Measurements from ENCODE around the gene BCAP31. TPM values are rescaled to one million over a fixed set of nuclear protein-coding genes. Genes with fewer than 3 reads are reported as not detected.
"Not testable (repeated sequence)": the region's sequence is repeated elsewhere in the genome, so short reads cannot be mapped to it uniquely, and the experiment has no call there.

The BCAP31 gene
- total RNA-seq, 2 donors from 2014 or later, result 129 to 133 TPM

DNA sequence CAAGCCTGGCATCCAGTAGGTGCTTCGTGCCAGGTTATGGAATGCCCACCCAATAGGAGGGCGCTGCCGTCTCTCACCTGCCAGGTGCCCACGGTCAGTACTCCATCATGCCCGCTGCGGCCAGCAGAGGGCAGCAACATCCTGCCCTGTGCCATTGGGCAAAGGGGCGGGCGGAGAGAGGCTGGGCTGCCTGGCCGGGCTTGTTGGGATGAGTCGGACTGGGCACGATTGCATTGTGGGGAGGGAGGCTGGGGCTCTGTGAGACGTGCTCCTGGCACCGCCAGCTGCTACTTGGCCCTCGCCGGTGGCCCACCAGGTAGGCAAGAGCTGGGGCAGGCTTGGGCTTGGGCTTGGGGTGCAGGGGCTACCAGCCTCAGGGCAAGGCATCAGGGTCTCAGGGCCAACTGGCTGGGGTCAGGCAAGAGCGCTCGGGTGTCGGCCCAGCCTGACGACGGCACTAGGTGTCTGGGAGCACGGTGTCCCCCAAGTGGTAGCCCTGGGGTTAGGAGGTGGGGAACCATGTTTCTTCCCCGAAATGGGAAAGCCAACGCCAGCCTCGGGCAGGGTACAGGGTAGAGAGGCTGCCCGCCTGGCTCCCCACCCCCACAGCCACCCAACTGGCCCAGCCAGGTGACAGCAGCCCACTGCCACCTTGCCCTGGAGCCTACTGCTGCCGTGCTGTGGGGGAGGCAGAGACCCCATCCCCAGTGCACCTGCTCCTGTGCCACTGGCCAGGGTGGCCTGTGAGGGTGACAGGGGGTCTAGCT is 40.0 kb upstream of the BCAP31 start, which contains the start of gene PLXNB3:
Gene PLXNB3, plus strand, starts transcription at position 261 of the 767 bp plus-strand sequence. CDS start 1,287 bp downstream, outside the sequence.
- peak; percentile 93 for DNase-seq (ENCODE audit: low spot score)
- intact Hi-C loops (cut with DNase I), result loop anchor here in 1 of 2 donors (2.0 kb wide), 1 partner anchor 189 kb away; no protein-coding TSS in a partner anchor

DNA sequence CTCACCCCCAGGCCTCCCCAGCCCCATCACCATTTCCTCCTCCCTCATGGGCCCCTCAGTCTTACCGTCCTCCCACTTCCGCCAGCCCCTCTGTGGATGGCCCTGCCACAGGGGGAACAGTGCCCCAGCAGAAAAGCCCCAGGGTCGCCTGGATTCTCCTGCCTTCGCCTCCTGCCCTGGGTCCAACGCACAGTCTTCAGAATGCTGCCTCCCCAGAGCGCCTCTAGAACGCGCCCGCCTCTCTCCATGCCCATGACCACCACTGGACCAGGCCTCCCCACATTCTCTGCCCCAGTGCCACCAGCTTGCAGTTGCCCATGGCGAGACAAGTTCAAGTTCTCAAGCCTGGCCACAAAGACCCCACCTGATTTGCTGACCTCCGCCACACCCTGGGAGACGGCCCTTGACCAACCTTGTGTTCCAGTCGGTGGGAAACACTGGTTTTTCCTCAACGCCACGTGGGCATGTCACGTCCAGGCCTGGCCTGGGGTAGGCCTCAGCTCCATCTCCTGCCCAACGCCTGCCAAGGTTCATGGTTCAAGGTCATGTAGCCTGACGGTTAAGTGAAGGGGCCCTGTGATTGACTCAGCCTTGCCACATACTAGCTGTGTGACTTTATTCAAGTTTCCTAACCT is 39.2 kb upstream of the BCAP31 start:
- intact Hi-C loops (cut with DNase I), result no loop called here
- DNase-seq (ENCODE audit: low spot score), result no peak

DNA sequence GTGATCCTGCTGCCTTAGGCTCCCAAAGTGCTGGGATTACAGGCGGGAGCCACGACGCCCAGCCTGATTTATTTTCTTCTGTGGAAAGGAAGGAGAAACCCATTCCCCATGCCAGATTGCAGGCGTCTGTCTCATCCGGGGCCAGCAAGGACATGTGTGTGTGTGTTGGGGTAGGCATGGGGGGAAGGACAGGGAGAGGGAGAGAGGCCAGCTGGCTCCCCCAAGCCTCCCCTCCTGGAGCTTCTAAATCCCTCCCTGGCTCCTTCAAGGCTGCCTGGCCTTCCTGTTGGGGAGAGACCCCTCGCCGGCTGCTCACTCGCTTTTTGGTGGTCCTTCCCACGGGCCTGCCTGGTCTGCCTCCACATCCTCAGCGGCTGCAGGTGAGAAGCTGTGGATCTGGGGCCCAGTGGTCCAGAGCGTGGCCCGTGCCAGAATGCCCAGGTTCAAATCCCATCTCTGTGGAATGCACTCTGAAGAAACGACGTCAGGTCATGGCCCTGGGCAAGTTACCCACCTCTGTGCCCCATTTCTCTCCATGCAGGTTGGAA is 38.5 kb upstream of the BCAP31 start:
- no peak for DNase-seq (ENCODE audit: low spot score)
- intact Hi-C loops (cut with DNase I), result no loop called here

DNA sequence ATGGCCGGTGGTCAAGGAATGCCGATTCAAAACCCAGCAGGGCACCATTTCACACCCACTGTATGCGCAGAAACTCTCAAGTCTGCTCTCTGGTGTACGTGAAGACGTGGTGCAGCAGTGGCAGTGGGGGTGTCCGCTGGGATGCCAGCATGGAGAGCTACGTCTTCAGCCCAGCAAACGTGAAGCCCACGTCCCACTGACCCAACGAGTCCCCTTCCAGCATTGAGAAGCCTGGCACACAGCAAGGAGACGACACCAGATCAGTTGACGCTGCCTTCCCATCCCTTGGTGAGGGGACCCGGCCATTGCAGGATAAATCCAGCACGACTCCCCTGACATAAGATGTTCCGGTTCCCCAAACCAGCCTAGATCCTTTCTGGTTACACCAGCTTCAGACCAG is 37.7 kb upstream of the BCAP31 start:
- DNase-seq (ENCODE audit: low spot score), result no peak
- intact Hi-C loops (cut with DNase I), result no loop called here

DNA sequence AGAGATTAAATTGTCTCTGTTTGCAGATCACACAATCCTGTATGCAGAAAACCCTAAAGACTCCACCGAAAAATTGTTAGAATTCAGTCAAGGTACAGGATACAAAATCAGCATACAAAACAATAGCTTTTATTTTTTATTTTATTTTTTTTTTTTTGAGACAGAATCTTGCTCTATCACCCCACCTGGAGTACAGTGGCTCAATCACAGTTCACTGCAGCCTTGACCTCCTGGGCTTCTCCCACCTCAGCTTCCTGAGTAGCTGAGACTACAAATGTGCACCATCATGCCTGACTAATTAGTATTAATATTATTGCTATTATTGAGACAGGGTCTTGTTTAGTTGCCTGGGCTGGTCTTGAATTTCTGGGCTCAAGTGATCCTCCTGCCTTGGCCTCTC is 30.9 kb upstream of the BCAP31 start:
- intact Hi-C loops (cut with DNase I), result no loop called here
- no peak for DNase-seq (ENCODE audit: low spot score)

DNA sequence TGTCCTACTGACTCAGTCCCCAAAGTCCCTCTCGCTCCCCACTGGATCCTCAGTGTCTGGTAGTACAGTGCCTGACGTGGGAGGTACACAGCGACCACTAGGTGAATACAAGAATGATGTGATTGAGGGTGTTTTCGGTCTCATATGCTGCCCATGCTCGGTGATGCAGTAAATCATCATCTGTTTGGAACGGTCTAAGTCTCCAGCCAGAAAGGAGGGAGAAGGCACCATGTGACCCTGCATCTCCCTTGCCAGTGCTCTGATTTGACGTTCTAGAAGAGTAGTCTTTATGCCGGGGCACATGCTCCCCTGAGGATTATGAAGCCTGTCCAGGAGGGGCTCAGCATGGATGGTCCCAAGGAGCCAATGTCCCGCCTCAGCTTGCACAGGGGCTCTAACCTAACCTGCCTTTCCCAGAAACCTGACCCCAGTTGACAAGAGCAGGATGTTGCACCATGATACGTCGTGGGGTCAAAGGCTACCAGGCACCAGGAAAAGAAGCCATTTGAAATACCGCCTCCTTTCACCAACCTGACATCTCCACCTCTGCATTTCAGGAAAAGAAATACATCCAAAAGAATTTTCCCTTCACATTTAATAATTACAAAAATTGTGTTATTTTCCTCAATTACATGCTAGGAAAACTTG is 26.1 kb upstream of the BCAP31 start:
- DNase-seq (ENCODE audit: low spot score), result no peak
- intact Hi-C loops (cut with DNase I), result no loop called here

DNA sequence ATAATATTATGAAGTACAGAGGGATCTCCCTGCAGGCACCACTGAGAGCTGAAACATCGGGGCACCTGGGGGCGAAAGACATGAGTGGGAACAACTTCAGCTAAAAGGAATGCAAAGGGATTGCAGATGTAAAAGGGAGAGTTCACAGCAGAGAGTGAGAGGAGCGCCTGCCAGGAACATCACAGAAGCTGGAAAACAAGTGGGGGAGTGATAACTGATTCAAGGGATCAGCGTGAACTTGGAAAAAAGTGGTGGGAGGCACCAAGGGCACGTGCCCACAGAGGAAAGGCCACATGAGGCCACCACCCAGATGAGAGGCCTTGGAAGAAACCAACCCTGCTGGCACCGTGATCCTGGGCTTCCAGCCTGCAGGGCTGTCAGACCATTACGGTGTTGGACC is 24.8 kb upstream of the BCAP31 start:
- intact Hi-C loops (cut with DNase I); DNase-seq (ENCODE audit: low spot score): not testable (repeated sequence)

DNA sequence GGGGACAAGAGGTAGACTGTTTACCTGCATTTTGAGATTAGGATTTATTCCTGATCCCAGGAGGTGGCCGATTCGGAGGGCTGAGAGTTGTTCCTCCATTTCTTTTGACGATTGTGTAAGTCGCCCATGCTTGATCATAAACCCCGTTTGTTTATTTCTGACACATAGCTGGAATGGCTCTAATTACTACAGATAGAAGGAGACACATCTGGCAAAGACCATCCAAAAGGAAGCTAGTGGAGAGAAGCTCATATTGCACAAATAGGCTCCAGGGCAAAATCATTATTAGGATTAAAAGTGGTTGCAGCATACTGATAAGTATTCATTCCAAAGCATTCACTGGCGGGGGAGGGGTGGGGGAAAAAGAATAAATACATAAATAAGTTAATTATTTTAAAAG is 22.8 kb upstream of the BCAP31 start:
- DNase-seq (ENCODE audit: low spot score); intact Hi-C loops (cut with DNase I): not testable (repeated sequence)

DNA sequence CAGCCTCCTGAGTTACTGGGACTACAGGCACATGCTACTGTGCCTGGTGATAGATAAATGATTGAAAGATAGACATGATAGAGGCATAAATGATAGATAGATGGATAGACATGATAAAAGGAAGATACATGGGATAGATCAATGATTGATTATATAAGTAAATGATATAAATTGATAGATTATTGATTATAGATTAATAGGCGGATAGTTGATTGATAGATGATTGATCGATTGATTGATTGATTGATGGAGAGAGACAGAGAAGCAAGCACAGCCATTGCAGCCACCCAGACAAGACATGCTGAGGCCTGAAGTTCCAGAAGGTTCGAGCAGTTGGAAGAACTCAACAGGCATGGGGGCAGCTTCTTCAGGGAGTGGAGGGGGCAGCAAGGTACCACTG is 22.2 kb upstream of the BCAP31 start:
- intact Hi-C loops (cut with DNase I), result no loop called here
- DNase-seq (ENCODE audit: low spot score), result no peak

DNA sequence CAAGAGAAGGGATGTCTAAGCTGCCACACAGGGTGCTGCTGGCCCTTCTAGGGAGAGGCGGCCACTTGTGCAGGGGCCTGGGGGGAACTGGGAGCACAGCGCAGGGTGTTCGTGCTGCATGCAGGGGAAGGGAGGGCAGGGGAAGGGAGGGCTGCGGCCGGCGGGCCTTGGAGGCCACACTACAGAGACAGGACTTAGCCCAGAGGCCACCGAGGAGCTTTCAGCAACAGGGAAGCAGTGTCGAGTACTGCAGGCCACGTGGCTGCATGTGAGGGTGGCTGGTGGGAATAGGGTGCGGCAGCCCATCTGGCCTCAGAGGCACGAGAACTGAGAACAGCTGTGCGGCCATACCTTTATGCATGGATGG is 20.9 kb upstream of the BCAP31 start:
- DNase-seq (ENCODE audit: low spot score); intact Hi-C loops (cut with DNase I): not testable (repeated sequence)

DNA sequence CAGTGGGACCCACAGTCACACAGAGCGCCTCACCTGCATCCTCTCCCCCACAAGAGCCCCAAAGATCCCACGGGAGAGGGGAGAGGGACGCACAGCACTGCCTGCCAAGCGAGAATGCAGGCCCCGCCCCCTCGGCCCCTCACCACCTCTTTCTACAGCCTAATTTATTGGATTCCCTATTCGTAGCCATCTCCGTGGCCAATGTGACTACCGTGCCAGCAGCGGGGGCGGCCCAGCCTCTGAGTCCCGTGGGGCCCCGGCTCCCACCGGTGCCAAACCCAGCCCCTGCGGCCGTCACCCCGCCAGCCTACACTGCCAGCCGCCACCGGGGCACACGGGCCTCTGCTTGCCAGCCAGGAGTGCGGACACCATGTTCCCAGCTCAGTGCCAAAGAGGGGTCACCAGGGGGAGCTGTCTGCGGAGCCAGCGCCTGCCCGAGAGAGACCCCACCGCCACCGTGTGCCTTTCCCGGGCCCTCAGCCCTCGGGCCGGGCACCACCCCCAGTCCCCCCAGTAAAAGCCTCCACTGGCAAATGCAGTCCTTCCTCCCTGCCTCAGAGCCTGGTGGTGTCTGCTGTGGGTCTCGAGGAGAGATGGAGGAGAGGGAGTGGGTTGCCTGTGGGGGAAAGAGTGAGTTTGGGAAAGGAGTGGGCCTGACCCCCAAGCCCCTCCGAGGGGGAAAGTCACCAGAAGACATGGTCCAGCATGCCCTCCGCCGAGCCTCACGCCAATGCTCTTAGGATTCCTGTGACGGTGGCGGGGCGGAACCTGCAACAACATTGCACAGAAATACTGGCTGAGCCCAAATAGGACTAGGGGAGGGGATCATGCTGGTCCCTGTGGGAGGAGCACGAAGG is 20.3 kb upstream of the BCAP31 start:
- intact Hi-C loops (cut with DNase I), result no loop called here
- DNase-seq (ENCODE audit: low spot score), result no peak

DNA sequence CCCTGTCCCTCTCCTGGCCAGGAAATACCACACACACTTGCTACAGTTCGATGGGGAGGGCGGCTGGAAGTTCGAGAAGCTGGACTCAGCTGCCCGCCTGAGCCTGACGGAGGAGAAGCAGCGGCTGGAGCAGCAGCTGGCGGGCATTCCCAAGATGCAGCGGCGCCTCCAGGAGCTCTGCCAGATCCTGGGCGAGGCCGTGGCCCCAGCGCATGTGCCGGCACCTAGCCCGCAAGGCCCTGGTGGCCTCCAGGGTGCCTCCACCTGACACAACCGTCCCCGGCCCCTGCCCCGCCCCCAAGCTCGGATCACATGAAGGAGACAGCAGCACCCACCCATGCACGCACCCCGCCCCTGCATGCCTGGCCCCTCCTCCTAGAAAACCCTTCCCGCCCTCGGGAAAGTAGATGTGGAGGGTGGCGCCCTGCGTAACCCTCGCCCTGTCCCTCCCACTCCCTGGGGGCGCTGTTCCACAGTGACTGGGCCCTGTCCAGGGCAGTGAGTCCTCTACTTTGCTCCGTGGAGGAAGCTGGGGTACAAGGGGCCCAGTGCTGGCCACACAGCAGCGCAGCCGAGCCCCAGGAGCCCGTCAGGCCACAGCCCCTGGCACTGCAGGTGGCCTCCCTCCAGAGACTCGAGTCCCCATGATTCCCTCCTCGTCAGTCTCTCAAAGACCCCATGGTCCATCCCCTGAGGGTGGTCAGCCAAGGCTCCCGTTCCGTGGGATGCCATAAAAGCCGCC is 19.5 kb upstream of the BCAP31 start:
- intact Hi-C loops (cut with DNase I); DNase-seq (ENCODE audit: low spot score): not testable (repeated sequence)

DNA sequence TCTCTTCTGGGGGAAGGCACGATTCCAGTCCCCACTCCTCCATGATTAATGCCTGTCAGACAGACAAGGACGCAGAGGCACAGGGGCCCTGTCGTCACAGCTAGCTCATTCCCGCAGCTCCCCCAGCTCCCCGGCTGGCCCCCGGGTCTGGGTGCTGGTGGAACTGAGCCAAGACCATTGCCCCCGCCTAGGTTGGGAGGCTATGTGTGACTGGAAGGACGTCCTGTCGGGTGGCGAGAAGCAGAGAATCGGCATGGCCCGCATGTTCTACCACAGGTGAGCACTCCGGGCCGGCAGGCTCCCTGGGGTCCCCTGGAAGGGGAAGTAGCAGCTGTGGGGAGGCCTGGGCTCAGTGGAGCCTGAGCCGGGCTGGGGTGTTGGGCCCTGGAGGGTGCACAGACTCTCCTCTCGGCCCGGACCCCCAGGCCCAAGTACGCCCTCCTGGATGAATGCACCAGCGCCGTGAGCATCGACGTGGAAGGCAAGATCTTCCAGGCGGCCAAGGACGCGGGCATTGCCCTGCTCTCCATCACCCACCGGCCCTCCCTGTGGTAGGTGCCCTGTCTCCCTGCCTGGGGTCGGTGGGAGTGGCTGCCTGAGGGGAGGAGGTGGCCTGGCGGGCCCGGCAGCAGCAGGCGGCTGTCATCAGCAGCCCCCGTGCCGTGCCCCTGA is 18.7 kb upstream of the BCAP31 start:
- DNase-seq (ENCODE audit: low spot score); intact Hi-C loops (cut with DNase I): not testable (repeated sequence)

DNA sequence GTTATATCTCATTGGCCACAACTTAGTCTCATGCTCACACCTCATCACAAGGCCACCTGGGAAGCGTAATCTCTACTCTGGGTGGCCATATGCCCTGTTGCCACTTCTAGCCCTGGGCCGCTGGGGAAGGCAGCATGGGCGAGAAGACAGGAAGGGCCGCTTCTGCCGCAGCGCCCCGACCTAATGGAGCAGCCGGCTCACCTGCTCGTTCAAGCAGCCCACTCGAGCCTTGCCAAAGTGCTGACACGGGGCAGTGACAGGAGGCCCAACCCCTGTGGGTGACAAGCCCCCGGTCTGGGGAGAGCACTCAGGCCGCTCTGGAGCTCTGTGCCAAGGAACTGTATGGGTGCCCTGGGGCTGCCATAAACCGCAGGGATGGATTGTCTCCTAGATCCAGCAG is 17.9 kb upstream of the BCAP31 start:
- DNase-seq (ENCODE audit: low spot score); intact Hi-C loops (cut with DNase I): not testable (repeated sequence)

DNA sequence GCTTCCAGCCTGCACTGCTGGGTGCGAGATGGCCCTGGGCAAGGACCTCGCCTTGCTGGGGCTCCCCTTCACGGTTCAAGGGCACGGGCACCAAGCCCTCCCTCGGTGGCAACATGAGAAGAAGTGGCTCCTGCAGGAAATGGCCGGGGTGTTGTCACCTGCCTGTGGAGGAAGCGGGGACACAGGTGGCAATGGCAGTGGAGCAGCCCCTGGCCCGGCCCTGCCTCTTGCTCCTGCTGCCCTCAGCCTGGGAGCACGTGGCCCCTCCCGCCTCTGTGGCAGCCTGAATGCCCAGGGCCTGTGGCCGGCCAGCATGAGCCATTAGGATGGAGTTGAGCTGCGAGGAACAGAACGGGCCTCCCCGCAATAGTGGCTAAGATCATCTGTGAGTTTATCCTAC is 17.3 kb upstream of the BCAP31 start:
- DNase-seq (ENCODE audit: low spot score), result no peak
- intact Hi-C loops (cut with DNase I), result no loop called here

DNA sequence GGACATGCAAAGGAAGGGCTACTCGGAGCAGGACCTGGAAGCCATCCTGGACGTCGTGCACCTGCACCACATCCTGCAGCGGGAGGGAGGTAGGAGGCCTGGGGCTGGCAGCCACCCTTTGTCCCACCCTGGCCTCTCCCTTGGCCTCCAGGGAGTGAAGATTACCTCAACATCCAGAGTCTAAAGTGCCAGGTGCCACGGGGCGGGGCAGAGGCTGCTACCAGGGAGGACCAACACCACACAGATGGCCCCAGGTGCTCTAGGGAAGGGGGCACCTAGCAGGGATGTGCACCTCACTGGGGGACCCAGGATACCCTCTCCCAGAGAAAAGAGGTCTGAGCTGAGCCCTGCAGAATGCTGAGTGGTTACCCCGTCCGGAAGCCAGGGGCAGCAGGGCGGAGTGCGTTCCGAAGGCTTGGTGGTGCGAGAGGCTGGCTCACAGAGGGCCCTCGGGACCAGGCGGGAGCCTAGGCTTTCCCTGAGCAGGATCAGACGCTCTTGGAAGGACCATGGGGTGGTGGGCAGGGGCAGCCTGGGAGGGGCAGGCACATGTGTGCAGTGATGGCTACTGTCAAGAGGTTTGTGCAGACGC is 16.5 kb upstream of the BCAP31 start:
- intact Hi-C loops (cut with DNase I), result no loop called here
- DNase-seq (ENCODE audit: low spot score), result no peak

DNA sequence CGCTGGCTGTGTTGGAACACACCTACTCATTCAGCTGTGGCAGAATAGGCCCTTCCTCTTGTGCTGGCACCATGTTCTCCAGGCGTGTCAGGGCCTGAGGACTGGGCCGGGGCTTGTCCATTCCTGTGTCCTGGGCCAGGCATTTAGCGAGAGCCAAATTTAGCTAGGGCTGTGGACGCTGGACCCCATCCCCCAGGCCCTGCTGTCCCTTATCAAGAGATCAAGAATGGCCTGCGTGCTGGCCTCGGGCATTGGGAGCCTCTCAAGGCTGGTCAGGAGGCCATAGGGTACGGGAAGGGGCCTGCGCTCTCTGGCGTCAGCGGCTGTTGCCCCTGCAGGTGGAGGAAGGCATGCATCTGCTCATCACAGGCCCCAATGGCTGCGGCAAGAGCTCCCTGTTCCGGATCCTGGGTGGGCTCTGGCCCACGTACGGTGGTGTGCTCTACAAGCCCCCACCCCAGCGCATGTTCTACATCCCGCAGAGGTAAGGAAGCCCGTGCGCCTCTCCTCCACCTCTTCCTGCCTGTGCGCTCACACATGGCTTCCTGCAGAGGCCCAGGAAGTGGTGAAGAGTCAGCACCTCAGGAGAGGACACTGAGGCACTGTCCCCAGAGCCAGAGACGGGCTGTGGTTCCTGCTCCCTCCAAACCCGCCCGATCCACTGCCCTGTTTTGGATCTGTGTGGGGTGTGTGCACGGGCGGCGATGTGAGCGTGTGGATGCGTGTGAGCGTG is 15.7 kb upstream of the BCAP31 start:
- no peak for DNase-seq (ENCODE audit: low spot score)
- intact Hi-C loops (cut with DNase I), result no loop called here
